DOHH2 (cell line): ENCODE results near the gene KIAA0040.

Experiments used
- CTCF ChIP-seq: fragments of 200-600 bp; sonication (generic); IDR thresholded peaks from one replicate; pipeline ENCODE4 v1.5.1; 2014; ENCODE audit warnings: antibody characterized with exemption, mild to moderate bottlenecking, low read depth, low read length; ENCODE audit not compliant: poor library complexity, severe bottlenecking
- EZH2phosphoT487 ChIP-seq: fragments of 200-600 bp; sonication (generic); IDR thresholded peaks from 2 replicates; pipeline ENCODE4 v1.6.1; 2017; ENCODE audit warnings: borderline replicate concordance, mild to moderate bottlenecking, antibody characterized with exemption, low read length, moderate library complexity, mixed read lengths

DNA sequence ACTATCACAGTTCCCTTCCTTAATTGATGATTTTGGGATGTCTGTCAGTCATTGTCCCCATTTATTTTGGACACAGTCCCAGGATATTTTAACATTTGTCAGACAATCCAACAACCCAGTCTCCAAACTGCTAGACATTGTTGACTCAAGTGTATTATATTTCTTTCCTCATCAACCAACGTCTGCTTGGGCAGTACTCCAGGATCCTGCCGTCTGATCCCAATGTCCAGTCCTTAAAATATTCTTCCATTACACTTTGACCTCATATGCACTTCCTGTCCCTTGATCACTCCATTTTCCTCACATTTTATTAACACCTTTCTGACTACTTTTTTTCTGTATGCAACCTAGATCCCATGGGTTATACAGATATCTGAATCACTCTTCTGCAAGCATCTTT lies 39.8 kb upstream of the KIAA0040 start:
- TF ChIP-seq CTCF (no peak), EZH2phosphoT487 (no peak)
